ENCODE data around the gene GRM7.

Gene GRM7

GRCh38 chr3:7576071-7576470, 715.2 kb downstream of the GRM7 start:
- Mint-ChIP-seq H3K36me3 (no peaks in the 10 kb centered on the region), H3K4me3 (no peak overlapping the region), H3K9me3 (peaks cover 5% of the 10 kb centered on the region), H3K4me1 (no peaks in the 10 kb centered on the region), H3K27me3 (no peaks in the 10 kb centered on the region), H3K27ac (no peak overlapping the region)
- no peak for ATAC-seq

DNA sequence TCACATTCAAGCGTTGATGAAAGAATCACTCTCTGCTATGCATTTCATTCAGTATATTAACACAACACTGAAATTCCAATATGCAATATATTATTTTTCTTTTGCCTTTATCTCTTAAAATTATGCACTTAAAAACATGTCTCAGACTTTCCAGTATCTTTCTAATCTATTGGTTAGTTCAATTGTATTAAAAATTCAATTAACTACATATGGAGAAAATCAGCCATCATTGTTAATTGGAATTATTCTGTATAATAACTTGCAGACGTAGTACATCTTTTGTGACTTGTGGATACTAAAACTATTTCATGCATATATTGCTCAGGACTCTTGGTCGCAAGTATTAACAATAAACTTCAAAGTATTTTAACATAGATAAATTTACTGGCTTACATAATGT, 715.6 kb downstream of the GRM7 start:
- H3K9me3 Mint-ChIP-seq = peaks cover 2% of the 10 kb centered on the region
- H3K27me3 Mint-ChIP-seq = no peaks in the 10 kb centered on the region
- no peaks in the 10 kb centered on the region for H3K36me3 Mint-ChIP-seq
- ATAC-seq = no peak
- H3K27ac Mint-ChIP-seq = no peak overlapping the region
- H3K4me1 Mint-ChIP-seq = no peaks in the 10 kb centered on the region
- no peak overlapping the region for H3K4me3 Mint-ChIP-seq

DNA sequence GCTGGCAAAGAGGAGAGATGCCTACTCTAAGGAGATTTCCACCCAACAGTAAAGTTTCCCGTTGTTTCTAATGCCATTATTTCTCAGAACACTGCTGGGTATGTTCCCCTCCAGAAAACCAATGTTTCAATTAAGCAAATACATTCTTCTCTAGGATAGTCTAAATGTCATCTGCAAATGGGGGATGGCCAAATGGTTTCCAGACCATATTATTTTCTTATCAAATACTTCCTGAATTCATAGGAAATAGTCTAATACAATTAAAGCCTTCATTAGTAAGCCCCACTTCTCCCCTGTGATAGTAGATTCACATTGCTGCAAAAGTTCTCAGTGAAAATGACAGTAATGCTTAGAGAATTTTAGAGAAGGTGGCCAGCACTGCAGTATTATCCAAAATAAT, 716.6 kb downstream of the GRM7 start:
- Mint-ChIP-seq H3K4me1 (no peaks in the 10 kb centered on the region), H3K27ac (no peak overlapping the region), H3K4me3 (no peak overlapping the region), H3K27me3 (no peaks in the 10 kb centered on the region), H3K9me3 (peaks cover 2% of the 10 kb centered on the region), H3K36me3 (no peaks in the 10 kb centered on the region)
- no peak for ATAC-seq

GRCh38 chr3:7581831-7582230, 720.9 kb downstream of the GRM7 start:
- H3K4me1 Mint-ChIP-seq = no peaks in the 10 kb centered on the region
- H3K4me3 Mint-ChIP-seq = no peak overlapping the region
- H3K36me3 Mint-ChIP-seq = no peaks in the 10 kb centered on the region
- no peak overlapping the region for H3K27ac Mint-ChIP-seq
- H3K9me3 Mint-ChIP-seq = peaks cover 2% of the 10 kb centered on the region
- H3K27me3 Mint-ChIP-seq = no peaks in the 10 kb centered on the region
- ATAC-seq = no peak

DNA sequence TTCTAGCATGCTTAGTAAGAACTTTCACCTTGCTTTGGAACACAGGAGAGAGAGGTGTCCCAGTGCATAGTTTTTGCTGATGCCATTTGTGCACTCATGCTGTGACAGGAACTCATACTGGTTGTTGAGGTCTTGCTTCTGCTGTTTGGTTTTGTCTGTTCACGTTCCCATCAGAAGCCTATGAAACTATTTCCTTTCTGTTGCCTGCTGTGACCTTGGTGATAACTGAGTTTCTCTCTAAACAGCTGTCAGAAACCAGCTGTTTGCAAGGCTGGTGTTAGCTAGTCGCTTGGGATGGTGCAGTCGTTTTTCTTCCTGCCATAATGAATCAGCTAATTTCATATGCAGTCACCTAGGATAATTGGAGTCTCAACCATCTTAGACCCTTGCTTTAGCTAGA, 724.1 kb downstream of the GRM7 start:
- no peaks in the 10 kb centered on the region for H3K4me1 Mint-ChIP-seq
- peaks cover 2% of the 10 kb centered on the region for H3K9me3 Mint-ChIP-seq
- H3K27ac Mint-ChIP-seq = no peak overlapping the region
- no peak for ATAC-seq
- no peaks in the 10 kb centered on the region for H3K36me3 Mint-ChIP-seq
- no peaks in the 10 kb centered on the region for H3K27me3 Mint-ChIP-seq
- H3K4me3 Mint-ChIP-seq = no peak overlapping the region

DNA sequence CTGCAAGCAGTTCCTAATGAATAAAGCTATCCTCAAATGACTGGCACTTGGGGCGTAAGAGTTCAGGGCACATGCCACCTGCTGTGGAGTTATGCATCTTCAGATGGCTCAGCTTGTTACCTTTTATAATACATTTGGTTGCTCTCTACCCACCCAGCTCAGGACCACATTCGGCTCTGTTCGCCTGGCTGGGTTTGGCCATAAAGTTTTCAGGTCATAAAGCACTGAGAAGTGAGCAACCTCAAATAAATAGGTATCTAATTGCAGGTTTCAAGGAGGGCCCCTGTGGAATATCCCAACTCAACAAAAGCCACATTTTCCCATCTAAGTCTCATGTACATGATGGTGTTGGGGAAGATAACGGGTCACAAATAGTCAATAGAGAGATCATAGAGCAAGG, 727.3 kb downstream of the GRM7 start:
- no peak for ATAC-seq
- H3K9me3 Mint-ChIP-seq = peaks cover 1% of the 10 kb centered on the region
- no peak overlapping the region for H3K27ac Mint-ChIP-seq
- H3K4me3 Mint-ChIP-seq = no peak overlapping the region
- no peaks in the 10 kb centered on the region for H3K36me3 Mint-ChIP-seq
- no peaks in the 10 kb centered on the region for H3K27me3 Mint-ChIP-seq
- no peaks in the 10 kb centered on the region for H3K4me1 Mint-ChIP-seq

DNA sequence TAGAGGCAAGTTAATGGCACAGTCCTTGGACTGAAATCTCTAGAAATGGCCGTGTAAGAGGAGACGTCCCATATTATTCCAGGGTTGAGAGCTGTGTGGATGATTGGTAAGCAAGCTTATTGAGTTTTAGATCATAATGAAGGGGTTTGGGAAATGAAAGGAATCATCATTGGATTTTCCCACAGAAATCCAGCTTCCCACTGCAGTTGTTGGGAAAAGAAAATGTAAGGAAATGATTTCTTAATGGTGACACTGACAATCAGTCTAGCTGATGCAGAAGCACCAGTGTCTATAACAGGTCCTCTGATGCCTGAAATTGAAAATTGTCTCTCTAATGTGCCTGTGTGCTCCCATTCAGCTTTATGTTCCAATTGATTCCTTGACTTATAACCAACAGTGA, 728.6 kb downstream of the GRM7 start:
- Mint-ChIP-seq H3K9me3 (peaks cover 3% of the 10 kb centered on the region), H3K27ac (no peak overlapping the region), H3K27me3 (no peaks in the 10 kb centered on the region), H3K36me3 (no peaks in the 10 kb centered on the region), H3K4me1 (no peaks in the 10 kb centered on the region), H3K4me3 (no peak overlapping the region)
- no peak for ATAC-seq

DNA sequence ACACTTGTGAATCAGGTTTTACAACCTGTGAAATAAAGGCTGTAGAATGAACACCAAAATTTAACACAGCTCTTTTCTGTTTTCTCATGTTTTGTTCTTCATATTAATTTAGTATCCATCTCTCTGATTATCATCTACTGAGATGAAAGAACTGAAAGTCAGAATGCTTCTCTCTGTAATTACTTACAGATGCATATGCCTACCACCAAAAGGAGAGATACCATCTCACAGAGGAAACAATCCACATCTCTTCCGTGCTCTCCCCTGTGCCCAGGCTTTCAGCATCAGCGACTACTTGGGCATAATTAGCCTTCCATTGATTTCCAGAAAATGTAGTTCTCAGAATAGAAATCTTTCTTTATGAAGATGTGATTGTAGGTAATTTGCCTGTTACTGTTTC, 741.4 kb downstream of the GRM7 start:
- H3K27me3 Mint-ChIP-seq = no peaks in the 10 kb centered on the region
- H3K36me3 Mint-ChIP-seq = no peaks in the 10 kb centered on the region
- no peaks in the 10 kb centered on the region for H3K4me1 Mint-ChIP-seq
- ATAC-seq = no peak
- H3K9me3 Mint-ChIP-seq = peaks cover 3% of the 10 kb centered on the region
- no peak overlapping the region for H3K4me3 Mint-ChIP-seq
- no peak overlapping the region for H3K27ac Mint-ChIP-seq

GRCh38 chr3:7607083-7607482, 746.2 kb downstream of the GRM7 start:
- Mint-ChIP-seq H3K27me3 (no peaks in the 10 kb centered on the region), H3K27ac (no peak overlapping the region), H3K4me3 (no peak overlapping the region), H3K36me3 (no peaks in the 10 kb centered on the region), H3K4me1 (no peaks in the 10 kb centered on the region), H3K9me3 (no peaks in the 10 kb centered on the region)
- no peak for ATAC-seq

DNA sequence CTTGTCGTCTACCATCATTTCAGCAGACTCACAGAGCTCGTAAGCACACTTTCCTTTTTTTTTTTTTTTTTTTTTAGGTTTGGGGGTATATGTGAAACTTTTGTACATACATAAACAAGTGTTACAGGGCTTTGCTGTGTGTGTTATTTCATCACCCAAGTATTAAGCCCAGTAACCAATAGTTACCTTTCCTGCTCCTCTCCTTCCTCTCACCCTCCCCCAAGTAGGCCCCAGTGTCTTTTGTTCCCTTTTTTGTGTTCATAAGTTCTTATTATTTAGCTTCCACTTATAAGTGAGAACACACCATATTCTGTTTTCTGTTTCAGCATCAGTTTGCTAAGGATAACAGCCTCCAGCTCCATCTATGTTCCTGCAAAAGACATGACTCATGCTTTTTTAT, 746.8 kb downstream of the GRM7 start:
- ATAC-seq = no peak
- no peaks in the 10 kb centered on the region for H3K4me1 Mint-ChIP-seq
- no peaks in the 10 kb centered on the region for H3K27me3 Mint-ChIP-seq
- H3K9me3 Mint-ChIP-seq = no peaks in the 10 kb centered on the region
- H3K4me3 Mint-ChIP-seq = no peak overlapping the region
- H3K36me3 Mint-ChIP-seq = no peaks in the 10 kb centered on the region
- H3K27ac Mint-ChIP-seq = no peak overlapping the region

DNA sequence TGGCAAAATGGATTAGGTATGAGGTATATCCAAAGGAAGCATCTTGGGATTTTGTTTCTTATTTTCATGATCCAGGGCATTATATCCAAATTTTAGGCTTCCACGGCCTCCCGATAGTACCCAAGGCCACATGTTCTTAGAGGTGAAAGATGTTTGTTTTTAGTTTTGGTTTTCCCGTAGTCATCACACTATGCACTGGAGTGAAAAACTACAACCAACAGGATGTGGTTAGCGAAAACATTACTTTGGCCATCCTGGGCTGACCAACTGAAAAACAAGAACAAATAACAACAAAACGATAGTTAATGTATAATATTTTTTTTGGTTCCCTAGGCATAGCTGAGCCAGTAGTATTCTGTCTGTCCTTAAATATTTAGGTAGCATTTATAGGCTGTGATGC, 749.7 kb downstream of the GRM7 start:
- no peaks in the 10 kb centered on the region for H3K27me3 Mint-ChIP-seq
- H3K36me3 Mint-ChIP-seq = no peaks in the 10 kb centered on the region
- no peaks in the 10 kb centered on the region for H3K4me1 Mint-ChIP-seq
- no peak overlapping the region for H3K4me3 Mint-ChIP-seq
- H3K27ac Mint-ChIP-seq = no peak overlapping the region
- no peaks in the 10 kb centered on the region for H3K9me3 Mint-ChIP-seq
- ATAC-seq = no peak

DNA sequence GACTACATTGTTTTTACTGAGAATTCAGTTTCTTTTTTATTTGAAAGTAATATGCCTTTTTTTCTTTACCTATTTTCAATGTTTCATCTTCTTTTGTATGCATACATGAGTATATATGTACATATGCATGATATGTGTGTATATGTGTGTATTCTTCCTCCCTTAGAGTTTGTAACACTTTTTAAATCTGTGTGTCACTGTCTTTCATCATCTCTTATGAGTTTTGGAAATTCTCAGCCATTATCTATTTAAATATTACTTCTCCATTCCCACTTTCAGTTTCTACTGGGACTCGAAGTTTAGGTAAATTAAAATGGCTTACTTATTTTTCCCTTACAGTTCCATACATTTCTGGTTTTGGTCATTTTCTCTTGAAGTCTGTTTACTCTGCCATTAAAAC, 754.1 kb downstream of the GRM7 start:
- no peak for ATAC-seq
- no peaks in the 10 kb centered on the region for H3K4me1 Mint-ChIP-seq
- no peak overlapping the region for H3K4me3 Mint-ChIP-seq
- no peaks in the 10 kb centered on the region for H3K36me3 Mint-ChIP-seq
- H3K27ac Mint-ChIP-seq = no peak overlapping the region
- H3K27me3 Mint-ChIP-seq = no peaks in the 10 kb centered on the region
- no peaks in the 10 kb centered on the region for H3K9me3 Mint-ChIP-seq

GRCh38 chr3:7618606-7619005, 757.7 kb downstream of the GRM7 start:
- Mint-ChIP-seq H3K4me1 (no peaks in the 10 kb centered on the region), H3K9me3 (peaks cover 3% of the 10 kb centered on the region), H3K27me3 (no peaks in the 10 kb centered on the region), H3K27ac (no peak overlapping the region), H3K4me3 (no peak overlapping the region), H3K36me3 (no peaks in the 10 kb centered on the region)
- no peak for ATAC-seq

GRCh38 chr3:7620401-7620800, 759.5 kb downstream of the GRM7 start:
- H3K36me3 Mint-ChIP-seq = no peaks in the 10 kb centered on the region
- no peak overlapping the region for H3K4me3 Mint-ChIP-seq
- no peak overlapping the region for H3K27ac Mint-ChIP-seq
- peaks cover 3% of the 10 kb centered on the region for H3K9me3 Mint-ChIP-seq
- no peaks in the 10 kb centered on the region for H3K4me1 Mint-ChIP-seq
- no peak for ATAC-seq
- H3K27me3 Mint-ChIP-seq = no peaks in the 10 kb centered on the region

DNA sequence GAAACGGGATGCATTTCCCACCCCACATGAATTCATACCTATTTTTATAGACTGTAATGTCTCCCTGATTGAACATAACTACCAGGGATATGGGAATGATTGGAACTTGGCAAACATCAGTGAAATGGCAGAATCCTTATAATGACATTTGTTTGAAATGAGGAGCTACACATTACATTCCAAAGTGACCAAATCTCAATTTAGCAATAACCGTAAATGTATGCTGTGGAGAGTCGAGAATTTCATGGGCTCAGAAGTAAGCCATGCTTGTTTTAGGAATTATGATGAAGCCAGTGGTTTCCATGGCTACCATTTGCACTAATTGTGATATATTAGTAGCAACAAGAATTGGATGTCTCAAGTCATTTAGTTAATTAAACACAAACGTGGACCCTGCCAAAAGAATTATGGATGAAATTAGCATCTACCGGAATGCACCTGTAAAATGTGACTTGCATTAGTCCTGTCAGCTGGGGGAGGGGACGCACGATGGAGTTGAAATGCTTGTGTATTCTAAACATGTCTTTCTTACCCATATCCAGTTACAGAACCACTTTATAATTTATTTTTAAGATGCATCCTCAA, 760.2 kb downstream of the GRM7 start:
- Mint-ChIP-seq H3K27ac (no peak overlapping the region), H3K4me3 (no peak overlapping the region), H3K4me1 (no peaks in the 10 kb centered on the region), H3K36me3 (no peaks in the 10 kb centered on the region), H3K9me3 (peaks cover 3% of the 10 kb centered on the region), H3K27me3 (no peaks in the 10 kb centered on the region)
- ATAC-seq = no peak

GRCh38 chr3:7621651-7622050, 760.7 kb downstream of the GRM7 start:
- H3K36me3 Mint-ChIP-seq = no peaks in the 10 kb centered on the region
- peaks cover 3% of the 10 kb centered on the region for H3K9me3 Mint-ChIP-seq
- H3K4me3 Mint-ChIP-seq = no peak overlapping the region
- H3K27ac Mint-ChIP-seq = no peak overlapping the region
- ATAC-seq = no peak
- H3K27me3 Mint-ChIP-seq = no peaks in the 10 kb centered on the region
- H3K4me1 Mint-ChIP-seq = no peaks in the 10 kb centered on the region

GRCh38 chr3:7625021-7625420, 764.1 kb downstream of the GRM7 start:
- Mint-ChIP-seq H3K9me3 (peaks cover 3% of the 10 kb centered on the region), H3K27me3 (no peaks in the 10 kb centered on the region), H3K27ac (no peak overlapping the region), H3K36me3 (no peaks in the 10 kb centered on the region), H3K4me1 (no peaks in the 10 kb centered on the region), H3K4me3 (no peak overlapping the region)
- ATAC-seq = no peak
